Jurkat, Clone E6-1 (cell line): ENCODE measurements around the gene PRKAB2.
"Not testable (repeated sequence)": the region's sequence is repeated elsewhere in the genome, so short reads cannot be mapped to it uniquely, and the experiment has no call there.

ENCODE experiments used
- DNase-seq: peaks from one replicate; pipeline ENCODE4 v3.0.0-alpha.2; 2011; ENCODE audit warnings: low read depth, low spot score
- H3K4me3 ChIP-seq: 2 replicates; pipeline ENCODE4 v1.5.1; 2011; ENCODE audit warnings: mild to moderate bottlenecking, low read length, control low read depth, moderate library complexity

PRKAB2 gene

GRCh38 chr1:147115079-147115478 lies 57.2 kb downstream of the PRKAB2 start:
- not testable (repeated sequence) for H3K4me3 ChIP-seq, DNase-seq

GRCh38 chr1:147114353-147114752 lies 57.9 kb downstream of the PRKAB2 start:
- not testable (repeated sequence) for DNase-seq, H3K4me3 ChIP-seq

GRCh38 chr1:147111381-147112130 lies 60.7 kb downstream of the PRKAB2 start:
- H3K4me3 ChIP-seq: no peak overlapping the region
- no peak for DNase-seq

GRCh38 chr1:147110872-147111271 lies 61.4 kb downstream of the PRKAB2 start:
- no peak overlapping the region for H3K4me3 ChIP-seq
- DNase-seq: no peak

GRCh38 chr1:147110434-147110833 lies 61.8 kb downstream of the PRKAB2 start:
- no peak overlapping the region for H3K4me3 ChIP-seq
- no peak for DNase-seq

- H3K4me3 ChIP-seq: no peak overlapping the region
- DNase-seq: no peak
These were observed 62.5 kb downstream of the PRKAB2 start for GRCh38 chr1:147109762-147110161.

GRCh38 chr1:147109041-147109440 lies 63.2 kb downstream of the PRKAB2 start:
- H3K4me3 ChIP-seq: no peak overlapping the region
- no peak for DNase-seq

- DNase-seq, H3K4me3 ChIP-seq: not testable (repeated sequence)
These were observed 65.8 kb downstream of the PRKAB2 start for GRCh38 chr1:147106407-147106881.

- H3K4me3 ChIP-seq: no peak overlapping the region
- no peak for DNase-seq
These were observed 66.4 kb downstream of the PRKAB2 start for GRCh38 chr1:147105909-147106308.
